ENCODE measurements around the gene LHX6. TPM values are rescaled to one million over a fixed set of nuclear protein-coding genes. Genes with fewer than 3 reads are reported as not detected.

Gene LHX6
- total and polyA plus RNA-seq, 7 experiments from 2014 or later = not detected

DNA sequence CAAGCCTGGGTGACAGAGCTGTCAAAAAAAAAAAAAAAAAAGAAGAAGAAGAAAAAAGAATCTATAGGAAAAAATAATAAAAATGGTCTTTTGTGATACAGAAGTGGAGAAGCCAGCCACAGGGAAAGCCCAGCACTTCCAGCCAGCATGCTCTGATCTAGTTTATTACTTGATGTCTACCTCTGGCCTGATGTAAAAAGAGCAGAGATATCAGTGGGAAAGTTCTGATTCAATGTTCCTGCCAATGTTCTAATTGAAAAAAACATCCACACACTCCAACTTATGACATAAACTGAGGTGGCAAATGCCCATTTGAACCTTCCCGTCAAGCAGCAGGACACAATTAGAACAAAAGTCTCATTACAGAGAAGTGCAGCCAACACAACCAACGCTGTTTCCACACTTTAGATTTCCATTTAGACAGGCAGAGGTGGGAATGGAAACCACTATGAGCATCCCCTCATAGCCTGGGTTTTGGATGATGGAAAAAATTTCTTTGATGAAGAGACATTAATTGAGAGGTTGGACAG is 30.2 kb upstream of the LHX6 start:
- H3K9me3 ChIP-seq (ENCODE audit: control insufficient read depth in 2 of 3, low read length in 3 of 3) = no peaks in the 10 kb centered on the region
- H3K4me3 Mint-ChIP-seq = no peak overlapping the region
- H3K4me3 ChIP-seq (ENCODE audit: low read length) = no peak overlapping the region
- ATAC-seq = no peak
- CTCF ChIA-PET = no interaction called here
- H3K4me1 ChIP-seq (ENCODE audit: control insufficient read depth in 2 of 2, insufficient read depth in 2 of 2, low read length in 2 of 2) = peaks cover 8 to 13% of the 10 kb centered on the region in 2 donors
- no peak for DNase-seq
- H3K27me3 Mint-ChIP-seq = no peaks in the 10 kb centered on the region
- peaks cover 31 to 67% (median 52%) of the 10 kb centered on the region in 7 donors for H3K4me1 Mint-ChIP-seq
- POLR2A ChIA-PET = no interaction called here
- H3K27ac Mint-ChIP-seq = no peak overlapping the region
- peaks cover 9 to 38% (median 12%) of the 10 kb centered on the region in 5 donors for H3K36me3 Mint-ChIP-seq
- H3K9me3 Mint-ChIP-seq = no peaks in the 10 kb centered on the region
- H3K27ac ChIP-seq (ENCODE audit: low read depth, low read length) = no peak overlapping the region
- H3K27me3 ChIP-seq (ENCODE audit: control insufficient read depth in 2 of 2, insufficient read depth in 2 of 2, low read length in 2 of 2) = no peaks in the 10 kb centered on the region
- H3K36me3 ChIP-seq (ENCODE audit: control insufficient read depth in 2 of 3, insufficient read depth in 3 of 3, low read length in 3 of 3) = peaks cover 0 to 66% (median 12%) of the 10 kb centered on the region in 3 experiments
- intact Hi-C loops (cut with micrococcal nuclease) = no loop called here

DNA sequence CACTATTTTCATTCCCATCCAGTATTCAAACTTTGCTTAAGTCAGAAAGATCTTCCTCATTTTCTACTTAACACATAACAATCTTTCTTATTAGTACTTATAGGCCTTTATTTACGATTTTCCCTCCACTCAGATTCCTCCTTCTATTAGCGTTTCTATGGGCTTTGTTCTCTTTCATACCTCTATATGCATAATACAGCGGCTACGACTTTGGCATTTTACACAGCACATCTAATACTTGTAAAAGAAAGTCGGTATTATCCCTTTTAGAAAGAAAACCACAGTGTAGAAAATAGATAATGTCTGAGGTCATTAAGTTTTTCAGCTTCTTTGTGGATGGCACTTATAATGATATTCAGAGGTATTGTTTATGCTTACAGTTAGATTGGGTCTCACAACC is 27.4 kb upstream of the LHX6 start:
- peaks cover 9 to 46% (median 17%) of the 10 kb centered on the region in 5 donors for H3K36me3 Mint-ChIP-seq
- Histone ChIP-seq H3K4me3 (ENCODE audit: low read length) (no peak overlapping the region), H3K4me1 (ENCODE audit: control insufficient read depth in 2 of 2, insufficient read depth in 2 of 2, low read length in 2 of 2) (no peaks in the 10 kb centered on the region), H3K9me3 (ENCODE audit: control insufficient read depth in 2 of 3, low read length in 3 of 3) (no peaks in the 10 kb centered on the region), H3K36me3 (ENCODE audit: control insufficient read depth in 2 of 3, insufficient read depth in 3 of 3, low read length in 3 of 3) (peaks cover 0 to 80% (median 19%) of the 10 kb centered on the region in 3 experiments), H3K27ac (ENCODE audit: low read depth, low read length) (no peak overlapping the region), H3K27me3 (ENCODE audit: control insufficient read depth in 2 of 2, insufficient read depth in 2 of 2, low read length in 2 of 2) (no peaks in the 10 kb centered on the region)
- POLR2A ChIA-PET = no interaction called here
- H3K27ac Mint-ChIP-seq = peak overlapping the region in 1 of 9 donors; percentile 39
- H3K4me1 Mint-ChIP-seq = peaks cover 18 to 52% (median 31%) of the 10 kb centered on the region in 7 donors
- intact Hi-C loops (cut with micrococcal nuclease) = no loop called here
- CTCF ChIA-PET = no interaction called here
- ATAC-seq (no peak), DNase-seq (no peak)
- no peak overlapping the region for H3K4me3 Mint-ChIP-seq
- no peaks in the 10 kb centered on the region for H3K27me3 Mint-ChIP-seq
- no peaks in the 10 kb centered on the region for H3K9me3 Mint-ChIP-seq

DNA sequence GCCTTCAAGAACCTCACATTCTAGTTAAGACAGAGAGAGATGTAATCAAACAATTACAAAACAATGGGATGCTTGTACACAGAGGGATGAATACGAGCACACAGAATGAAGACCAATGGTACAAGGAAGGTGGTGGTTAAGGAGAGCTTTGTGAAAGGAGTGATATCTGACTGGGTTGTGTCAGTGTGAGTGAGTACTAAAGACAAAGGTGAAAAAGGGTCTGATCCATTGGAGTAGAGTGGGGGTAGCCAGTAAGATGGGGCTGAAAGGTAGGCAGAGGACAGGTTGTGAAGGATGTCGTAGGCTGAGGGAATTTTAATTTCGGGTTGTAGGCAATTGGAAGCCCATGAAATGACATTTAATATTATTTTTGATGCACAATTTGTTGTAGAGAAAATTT is 26.0 kb upstream of the LHX6 start:
- Histone ChIP-seq H3K36me3 (ENCODE audit: control insufficient read depth in 2 of 3, insufficient read depth in 3 of 3, low read length in 3 of 3) (peaks cover 0 to 69% (median 21%) of the 10 kb centered on the region in 3 experiments), H3K27ac (ENCODE audit: low read depth, low read length) (no peak overlapping the region), H3K27me3 (ENCODE audit: control insufficient read depth in 2 of 2, insufficient read depth in 2 of 2, low read length in 2 of 2) (no peaks in the 10 kb centered on the region), H3K9me3 (ENCODE audit: control insufficient read depth in 2 of 3, low read length in 3 of 3) (no peaks in the 10 kb centered on the region), H3K4me1 (ENCODE audit: control insufficient read depth in 2 of 2, insufficient read depth in 2 of 2, low read length in 2 of 2) (no peaks in the 10 kb centered on the region), H3K4me3 (ENCODE audit: low read length) (no peak overlapping the region)
- POLR2A ChIA-PET = no interaction called here
- no peak overlapping the region for H3K27ac Mint-ChIP-seq
- CTCF ChIA-PET = no interaction called here
- H3K36me3 Mint-ChIP-seq = peaks cover 9 to 48% (median 28%) of the 10 kb centered on the region in 5 donors
- no peak for DNase-seq
- H3K27me3 Mint-ChIP-seq = no peaks in the 10 kb centered on the region
- intact Hi-C loops (cut with micrococcal nuclease) = no loop called here
- H3K4me3 Mint-ChIP-seq = no peak overlapping the region
- ATAC-seq = no peak
- H3K4me1 Mint-ChIP-seq = peaks cover 11 to 43% (median 30%) of the 10 kb centered on the region in 7 donors
- H3K9me3 Mint-ChIP-seq = no peaks in the 10 kb centered on the region

DNA sequence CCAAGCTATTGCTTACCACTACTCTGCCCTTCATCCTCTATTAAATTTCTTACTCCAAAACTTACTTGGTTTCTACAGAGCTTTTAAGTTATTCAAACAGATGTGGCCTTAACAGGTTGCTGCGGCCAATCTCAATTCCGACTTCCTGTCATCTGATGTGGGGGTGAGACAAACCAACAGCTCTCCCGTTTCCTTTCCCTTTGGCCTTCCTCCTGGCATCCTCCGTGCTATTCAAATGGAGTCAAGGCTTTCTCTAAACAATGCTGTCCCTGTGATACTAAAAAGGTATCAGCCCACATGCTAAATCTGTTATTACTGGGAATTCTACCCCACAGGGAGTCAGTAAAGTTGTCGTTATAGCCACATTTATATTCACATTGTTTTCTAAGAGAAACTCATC is 24.0 kb upstream of the LHX6 start:
- ATAC-seq (no peak), DNase-seq (no peak)
- Mint-ChIP-seq H3K4me1 (peaks cover 11 to 33% (median 24%) of the 10 kb centered on the region in 7 donors), H3K36me3 (peaks cover 8 to 43% (median 24%) of the 10 kb centered on the region in 5 donors), H3K4me3 (no peak overlapping the region), H3K9me3 (no peaks in the 10 kb centered on the region), H3K27ac (no peak overlapping the region), H3K27me3 (no peaks in the 10 kb centered on the region)
- no peaks in the 10 kb centered on the region for H3K4me1 ChIP-seq (ENCODE audit: control insufficient read depth in 2 of 2, insufficient read depth in 2 of 2, low read length in 2 of 2)
- H3K36me3 ChIP-seq (ENCODE audit: control insufficient read depth in 2 of 3, insufficient read depth in 3 of 3, low read length in 3 of 3) = peaks cover 0 to 61% (median 21%) of the 10 kb centered on the region in 3 experiments
- no peak overlapping the region for H3K4me3 ChIP-seq (ENCODE audit: low read length)
- H3K27ac ChIP-seq (ENCODE audit: low read depth, low read length) = no peak overlapping the region
- H3K9me3 ChIP-seq (ENCODE audit: control insufficient read depth in 2 of 3, low read length in 3 of 3) = no peaks in the 10 kb centered on the region
- CTCF ChIA-PET = no interaction called here
- H3K27me3 ChIP-seq (ENCODE audit: control insufficient read depth in 2 of 2, insufficient read depth in 2 of 2, low read length in 2 of 2) = no peaks in the 10 kb centered on the region
- intact Hi-C loops (cut with micrococcal nuclease) = no loop called here
- POLR2A ChIA-PET = no interaction called here

DNA sequence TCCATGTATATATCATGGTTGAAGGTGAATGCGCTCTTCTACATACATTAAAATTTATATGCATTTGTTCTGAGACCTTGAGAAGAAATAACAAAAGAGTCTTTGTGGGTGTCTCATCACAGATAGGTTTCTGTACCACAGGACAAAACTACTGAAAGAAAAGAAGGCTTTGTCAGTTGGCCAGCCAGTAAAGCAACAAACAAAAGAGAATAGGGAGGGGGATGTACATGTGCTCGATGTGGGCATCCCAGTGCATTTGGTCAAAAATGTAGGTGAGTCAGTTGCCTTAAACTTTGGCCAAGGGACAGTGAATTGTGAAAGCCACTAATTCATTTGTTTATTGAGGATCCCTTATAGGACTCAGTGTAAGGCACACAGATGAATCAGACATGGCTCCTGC is 22.6 kb upstream of the LHX6 start:
- Histone ChIP-seq H3K36me3 (ENCODE audit: control insufficient read depth in 2 of 3, insufficient read depth in 3 of 3, low read length in 3 of 3) (peaks cover 5 to 61% (median 33%) of the 10 kb centered on the region in 3 experiments), H3K9me3 (ENCODE audit: control insufficient read depth in 2 of 3, low read length in 3 of 3) (no peaks in the 10 kb centered on the region), H3K4me1 (ENCODE audit: control insufficient read depth in 2 of 2, insufficient read depth in 2 of 2, low read length in 2 of 2) (no peaks in the 10 kb centered on the region), H3K27ac (ENCODE audit: low read depth, low read length) (no peak overlapping the region), H3K27me3 (ENCODE audit: control insufficient read depth in 2 of 2, insufficient read depth in 2 of 2, low read length in 2 of 2) (no peaks in the 10 kb centered on the region), H3K4me3 (ENCODE audit: low read length) (no peak overlapping the region)
- POLR2A ChIA-PET = no interaction called here
- no peak overlapping the region for H3K4me3 Mint-ChIP-seq
- DNase-seq (no peak), ATAC-seq (no peak)
- intact Hi-C loops (cut with micrococcal nuclease) = no loop called here
- peak overlapping the region in 1 of 9 donors; percentile 36 for H3K27ac Mint-ChIP-seq
- H3K27me3 Mint-ChIP-seq = no peaks in the 10 kb centered on the region
- no peaks in the 10 kb centered on the region for H3K9me3 Mint-ChIP-seq
- H3K4me1 Mint-ChIP-seq = peaks cover 11 to 29% (median 19%) of the 10 kb centered on the region in 7 donors
- peaks cover 4 to 46% (median 22%) of the 10 kb centered on the region in 5 donors for H3K36me3 Mint-ChIP-seq
- CTCF ChIA-PET = no interaction called here

DNA sequence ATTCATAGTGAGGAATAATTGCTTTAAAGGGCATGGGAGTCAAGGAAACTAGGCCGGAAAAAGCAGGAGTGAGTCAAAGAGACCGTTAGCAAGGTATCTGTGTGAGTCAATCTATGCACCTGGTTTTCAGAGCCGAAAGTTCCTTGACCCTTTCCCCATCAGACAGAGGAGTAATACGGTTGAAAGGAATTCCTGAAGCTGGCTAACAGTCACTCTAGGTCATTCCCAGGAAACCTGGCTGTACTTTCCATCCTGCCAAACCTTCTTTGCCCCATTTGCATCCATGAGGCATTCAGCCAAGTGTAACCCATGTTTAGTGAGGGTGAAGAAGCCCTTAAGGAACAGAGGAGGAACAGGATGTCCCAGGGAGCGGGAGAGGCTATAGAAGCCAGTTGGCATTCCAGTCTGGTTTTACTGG is 19.7 kb upstream of the LHX6 start:
- Mint-ChIP-seq H3K4me1 (peaks cover 0 to 15% (median 5%) of the 10 kb centered on the region in 7 donors), H3K4me3 (no peak overlapping the region), H3K27me3 (no peaks in the 10 kb centered on the region), H3K36me3 (peaks cover 5 to 54% (median 38%) of the 10 kb centered on the region in 5 donors), H3K9me3 (no peaks in the 10 kb centered on the region), H3K27ac (no peak overlapping the region)
- no peaks in the 10 kb centered on the region for H3K27me3 ChIP-seq (ENCODE audit: control insufficient read depth in 2 of 2, insufficient read depth in 2 of 2, low read length in 2 of 2)
- no peaks in the 10 kb centered on the region for H3K9me3 ChIP-seq (ENCODE audit: control insufficient read depth in 2 of 3, low read length in 3 of 3)
- no peak overlapping the region for H3K4me3 ChIP-seq (ENCODE audit: low read length)
- intact Hi-C loops (cut with micrococcal nuclease) = no loop called here
- ATAC-seq (no peak), DNase-seq (no peak)
- ChIA-PET CTCF (no interaction called here), POLR2A (no interaction called here)
- H3K27ac ChIP-seq (ENCODE audit: low read depth, low read length) = no peak overlapping the region
- H3K4me1 ChIP-seq (ENCODE audit: control insufficient read depth in 2 of 2, insufficient read depth in 2 of 2, low read length in 2 of 2) = no peaks in the 10 kb centered on the region
- H3K36me3 ChIP-seq (ENCODE audit: control insufficient read depth in 2 of 3, insufficient read depth in 3 of 3, low read length in 3 of 3) = peaks cover 16 to 71% (median 40%) of the 10 kb centered on the region in 3 experiments

DNA sequence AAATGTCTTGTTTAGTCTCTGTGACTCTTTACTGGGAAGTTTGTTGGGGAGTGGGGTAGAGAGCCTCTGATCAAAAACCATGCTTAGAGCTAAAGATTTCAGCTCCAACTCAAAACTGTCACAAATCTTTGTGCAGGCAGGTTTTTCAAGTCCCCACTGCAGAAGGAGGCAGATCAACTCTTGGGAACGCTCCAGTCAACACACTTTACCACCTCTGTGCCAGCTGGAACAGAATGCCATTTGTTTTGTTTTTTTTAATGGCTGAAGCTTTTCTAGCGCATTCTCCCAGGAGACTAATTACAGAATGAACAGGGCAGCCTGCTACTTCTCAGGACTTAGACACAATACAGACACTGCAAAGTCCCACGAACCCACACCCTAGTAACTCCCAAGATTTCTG is 17.9 kb upstream of the LHX6 start:
- no peaks in the 10 kb centered on the region for H3K9me3 ChIP-seq (ENCODE audit: control insufficient read depth in 2 of 3, low read length in 3 of 3)
- H3K9me3 Mint-ChIP-seq = no peaks in the 10 kb centered on the region
- peaks cover 13 to 51% (median 40%) of the 10 kb centered on the region in 5 donors for H3K36me3 Mint-ChIP-seq
- H3K4me1 Mint-ChIP-seq = peaks cover 0 to 4% (median 0%) of the 10 kb centered on the region in 7 donors
- ChIA-PET CTCF (no interaction called here), POLR2A (no interaction called here)
- H3K4me1 ChIP-seq (ENCODE audit: control insufficient read depth in 2 of 2, insufficient read depth in 2 of 2, low read length in 2 of 2) = no peaks in the 10 kb centered on the region
- DNase-seq (no peak), ATAC-seq (no peak)
- H3K27ac ChIP-seq (ENCODE audit: low read depth, low read length) = no peak overlapping the region
- no peak overlapping the region for H3K4me3 Mint-ChIP-seq
- H3K27me3 Mint-ChIP-seq = no peaks in the 10 kb centered on the region
- H3K27ac Mint-ChIP-seq = no peak overlapping the region
- H3K4me3 ChIP-seq (ENCODE audit: low read length) = no peak overlapping the region
- H3K36me3 ChIP-seq (ENCODE audit: control insufficient read depth in 2 of 3, insufficient read depth in 3 of 3, low read length in 3 of 3) = peaks cover 21 to 68% (median 44%) of the 10 kb centered on the region in 3 experiments
- no peaks in the 10 kb centered on the region for H3K27me3 ChIP-seq (ENCODE audit: control insufficient read depth in 2 of 2, insufficient read depth in 2 of 2, low read length in 2 of 2)
- intact Hi-C loops (cut with micrococcal nuclease) = no loop called here

Data from naive thymus-derived CD4-positive, alpha-beta T cell (primary cell).